GM08714 (cell line): Measurements from ENCODE around the gene NECAB3.

Experiments
- H3K4me3 ChIP-seq: fragments of 200-500 bp; sonication (Bioruptor generic); 2 replicates; pipeline ENCODE4 v1.5.1; 2014; ENCODE audit warnings: mild to moderate bottlenecking, low read length, inconsistent platforms
- ZNF274 ChIP-seq: IDR thresholded peaks from 2 replicates; pipeline ENCODE4 v1.6.1; 2012; ENCODE audit warnings: mild to moderate bottlenecking, low read depth, low read length

Gene NECAB3, protein sequence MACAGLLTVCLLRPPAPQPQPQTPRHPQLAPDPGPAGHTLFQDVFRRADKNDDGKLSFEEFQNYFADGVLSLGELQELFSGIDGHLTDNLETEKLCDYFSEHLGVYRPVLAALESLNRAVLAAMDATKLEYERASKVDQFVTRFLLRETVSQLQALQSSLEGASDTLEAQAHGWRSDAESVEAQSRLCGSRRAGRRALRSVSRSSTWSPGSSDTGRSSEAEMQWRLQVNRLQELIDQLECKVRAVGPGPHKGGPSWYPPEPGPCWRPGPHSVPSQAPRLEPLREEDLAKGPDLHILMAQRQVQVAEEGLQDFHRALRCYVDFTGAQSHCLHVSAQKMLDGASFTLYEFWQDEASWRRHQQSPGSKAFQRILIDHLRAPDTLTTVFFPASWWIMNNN

DNA sequence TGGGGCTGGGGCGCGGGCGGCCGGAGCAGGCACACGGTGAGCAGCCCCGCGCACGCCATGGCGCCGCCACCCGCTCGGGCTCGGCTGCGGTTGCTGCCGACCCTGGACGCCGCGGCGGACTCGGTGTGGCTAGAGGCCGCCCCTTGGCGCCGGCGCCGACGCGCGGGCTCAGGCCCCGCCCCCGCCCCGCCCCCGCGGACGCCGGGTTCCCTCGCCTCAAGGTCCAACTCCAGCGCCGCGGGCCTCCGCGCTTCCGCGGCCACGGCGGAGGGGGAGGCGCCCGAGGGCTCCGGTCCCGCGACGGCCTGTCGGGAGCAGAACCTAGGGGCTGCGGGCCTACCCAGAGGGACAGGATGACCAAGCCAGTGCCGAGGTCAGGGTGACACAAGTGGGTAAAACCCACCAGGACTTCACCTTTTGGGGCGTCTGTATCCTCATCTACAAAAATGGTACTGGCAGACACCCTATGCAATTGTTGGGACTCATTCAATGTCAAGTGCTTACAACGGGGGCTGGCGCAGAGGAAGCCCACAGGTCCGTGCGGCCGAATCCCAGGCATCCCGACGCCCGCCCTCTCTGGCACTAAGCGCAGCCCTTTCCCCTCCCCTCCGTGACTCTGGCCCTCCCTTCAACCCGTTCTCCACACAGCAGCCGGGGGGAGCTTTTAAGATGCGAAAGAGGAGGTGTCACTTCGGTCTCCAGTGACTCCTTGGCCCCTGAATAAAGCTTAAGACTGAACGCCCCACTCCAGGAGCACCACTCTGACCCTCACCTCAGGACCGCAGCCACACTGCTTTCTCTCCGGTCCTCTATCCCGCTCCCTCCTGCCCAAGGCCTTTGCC lies at the start of gene NECAB3:
NECAB3 (minus strand) TSS at position 135 of the 842 bp plus-strand sequence; CDS start at position 59, 76 bp downstream.
- H3K4me3 ChIP-seq: peak within 1 kb of the TSS; percentile 46; the same call in 1 of the 2 replicates
- no peak for TF ChIP-seq ZNF274

DNA sequence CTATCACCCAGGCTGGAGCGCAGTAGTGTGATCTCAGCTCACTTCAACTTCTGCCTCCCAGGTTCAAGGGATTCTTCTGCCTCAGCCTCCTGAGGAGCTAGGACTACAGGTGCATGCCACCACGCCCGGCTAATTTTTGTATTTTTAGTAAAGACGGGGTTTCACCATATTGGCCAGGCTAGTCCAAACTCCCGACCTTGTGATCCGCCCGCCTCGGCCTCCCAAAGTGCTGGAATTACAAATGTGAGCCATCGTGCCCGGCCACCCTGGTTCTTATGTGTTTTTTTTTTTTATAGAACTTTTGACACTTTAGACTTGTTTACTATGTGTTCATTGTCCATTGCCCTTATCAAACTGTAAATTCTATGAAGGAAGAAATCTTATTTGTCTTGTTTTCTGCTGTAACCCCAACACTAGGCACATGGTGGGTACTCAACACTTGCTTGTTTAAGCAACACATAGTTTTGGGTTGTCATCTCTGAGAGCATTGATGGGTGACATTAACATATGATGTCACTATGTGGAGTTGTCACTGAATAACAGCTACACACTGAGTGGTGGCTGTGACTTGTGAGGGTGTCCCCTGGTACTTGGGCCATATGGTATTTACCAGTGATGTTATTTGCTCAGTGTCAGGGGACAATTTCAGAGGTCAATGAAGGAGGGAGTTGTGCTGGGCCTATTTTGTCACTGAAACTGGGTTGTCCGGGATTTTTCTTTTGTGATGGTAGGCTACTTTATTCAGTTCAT lies 47.3 kb upstream of the NECAB3 start:
- H3K4me3 ChIP-seq: no peak overlapping the region
- TF ChIP-seq ZNF274: no peak

DNA sequence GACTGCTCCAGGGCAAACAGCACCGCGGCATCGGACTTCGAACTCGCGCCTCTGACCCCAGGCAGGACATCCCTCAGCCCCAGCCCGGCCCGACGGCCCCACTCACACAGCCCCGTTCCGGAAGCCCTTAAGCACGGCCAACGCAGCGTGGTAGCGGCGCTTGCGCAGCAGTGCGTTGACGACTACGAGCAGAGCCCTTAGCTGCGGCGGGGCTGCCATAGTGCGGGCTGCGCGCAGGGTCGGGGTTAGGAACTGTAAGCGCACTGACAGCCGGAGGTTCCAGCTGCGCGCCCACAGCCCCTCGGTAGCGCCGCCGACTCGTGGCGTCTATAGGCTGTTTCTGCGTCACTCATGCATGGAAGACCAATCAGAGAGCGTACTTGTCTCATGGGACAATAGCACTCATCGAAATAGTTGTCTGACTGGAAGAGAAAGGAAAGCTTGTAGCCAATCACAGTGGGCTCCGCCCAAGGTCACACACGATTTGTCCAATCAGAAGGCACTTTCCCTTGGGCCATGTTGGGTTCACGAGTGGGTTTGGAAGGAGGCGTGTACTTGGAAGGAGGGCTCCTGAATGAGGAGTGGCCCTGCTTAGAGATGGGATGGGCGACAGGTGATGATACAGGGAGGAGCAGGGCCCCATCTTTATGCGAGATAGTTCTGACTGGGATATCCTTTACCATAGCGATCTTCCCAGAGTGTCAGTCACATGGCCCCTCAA lies 45.9 kb upstream of the NECAB3 start, which contains the start of gene PXMP4:
PXMP4 (minus strand) TSS at position 322 of the 721 bp plus-strand sequence; CDS start at position 219, 103 bp downstream.
- TF ChIP-seq ZNF274: no peak
- H3K4me3 ChIP-seq: peak within 1 kb of the TSS; percentile 67; the same call in 1 of the 2 replicates

GRCh38 chr20:33719277-33719988 lies 45.2 kb upstream of the NECAB3 start:
- peak overlapping the region; percentile 67; the same call in 1 of the 2 replicates for H3K4me3 ChIP-seq
- no peak for TF ChIP-seq ZNF274

DNA sequence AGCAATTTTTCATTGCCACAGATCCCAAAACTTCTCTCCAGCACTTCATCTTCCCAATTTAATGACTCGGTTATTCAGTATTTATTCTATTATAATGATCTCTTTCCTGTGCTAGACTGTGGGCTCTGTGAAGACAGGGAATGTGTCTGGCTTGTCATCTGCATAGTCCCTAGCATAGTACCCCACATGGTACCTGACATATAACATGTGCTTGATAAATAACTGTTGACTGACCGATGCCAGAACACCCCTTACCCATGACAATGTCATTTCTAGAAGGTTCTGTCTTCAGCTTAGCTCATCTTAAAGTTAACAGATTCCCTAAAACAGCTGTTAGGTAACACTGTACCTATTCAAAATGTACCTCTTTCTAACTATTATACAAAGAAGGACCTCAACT lies 42.3 kb upstream of the NECAB3 start:
- TF ChIP-seq ZNF274: no peak
- H3K4me3 ChIP-seq: no peak overlapping the region

GRCh38 chr20:33713865-33714367 lies 39.7 kb upstream of the NECAB3 start:
- no peak for TF ChIP-seq ZNF274
- H3K4me3 ChIP-seq: no peak overlapping the region

DNA sequence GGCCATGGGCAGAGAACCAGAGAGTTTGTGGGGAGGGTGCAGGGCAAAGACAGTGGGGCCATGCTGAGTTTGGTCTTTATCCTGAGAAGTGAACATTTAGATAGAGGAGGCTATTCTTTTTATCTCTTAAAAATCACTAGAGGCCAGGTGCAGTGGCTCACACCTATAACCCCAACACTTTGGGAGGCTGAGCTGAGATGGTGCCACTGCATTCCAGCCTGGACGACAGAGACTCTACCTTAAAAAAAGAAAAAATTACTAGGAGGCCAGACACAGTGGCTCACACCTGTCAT lies 37.2 kb upstream of the NECAB3 start:
- H3K4me3 ChIP-seq: no peak overlapping the region
- no peak for TF ChIP-seq ZNF274

DNA sequence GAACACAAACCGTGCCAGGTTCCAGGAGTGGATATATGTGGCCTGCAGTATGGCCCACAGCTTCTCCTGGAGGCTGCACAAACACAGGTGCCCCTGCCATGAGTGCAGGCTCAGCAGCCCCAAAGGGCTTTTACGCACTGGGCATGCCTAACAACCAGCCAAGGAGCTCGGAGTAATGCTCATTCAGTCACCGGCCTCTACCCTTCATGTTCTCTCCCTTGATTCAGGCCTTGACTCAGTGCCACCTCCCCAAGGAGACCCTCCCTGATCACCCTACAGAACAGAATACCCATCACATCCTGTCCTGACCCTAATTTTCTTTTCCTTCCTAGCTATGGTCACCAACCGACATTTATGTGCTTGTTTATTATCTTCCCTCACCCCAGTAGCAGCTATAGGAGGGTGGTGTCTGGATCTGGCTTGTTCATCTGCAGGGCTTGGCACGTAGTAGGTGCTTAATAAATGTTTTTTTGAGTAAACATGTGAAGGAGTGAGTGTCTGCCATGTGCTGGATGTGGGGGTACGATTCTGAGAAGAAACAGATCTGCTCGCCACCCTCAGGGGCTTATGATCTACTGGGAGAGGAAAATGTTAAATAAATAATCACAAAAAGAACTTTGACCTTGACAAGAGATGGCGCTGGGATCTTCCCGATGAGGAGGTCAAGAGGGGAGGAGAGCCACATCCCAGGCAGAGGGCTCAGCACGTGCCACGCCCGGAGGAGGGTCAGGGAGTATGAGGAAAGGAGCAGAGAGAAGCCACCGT lies 36.6 kb upstream of the NECAB3 start:
- no peak overlapping the region for H3K4me3 ChIP-seq

GRCh38 chr20:33709905-33710541 lies 35.8 kb upstream of the NECAB3 start:
- H3K4me3 ChIP-seq: no peak overlapping the region
- TF ChIP-seq ZNF274: no peak

More for the DNA sequence above, 36.6 kb upstream of the NECAB3 start:
- TF ChIP-seq ZNF274: no peak

DNA sequence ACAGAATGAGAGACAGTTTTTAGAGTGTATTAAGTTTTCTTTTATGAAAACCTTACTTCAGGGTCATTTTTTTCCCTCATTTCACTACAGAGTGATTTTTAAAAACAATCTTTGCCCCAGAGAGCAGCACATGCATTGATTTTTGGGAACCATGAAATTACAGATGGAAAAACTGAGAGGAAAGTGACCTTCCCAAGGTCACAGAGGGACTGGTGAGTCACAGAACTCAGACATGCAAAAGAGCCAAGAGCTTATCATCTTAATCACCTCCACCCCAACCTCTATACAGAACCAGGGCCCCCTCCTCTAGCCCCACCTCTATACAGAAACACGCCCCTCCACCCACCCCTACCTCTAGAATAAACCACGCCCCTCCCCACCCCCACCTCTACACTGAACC lies 35.2 kb upstream of the NECAB3 start:
- no peak overlapping the region for H3K4me3 ChIP-seq
- no peak for TF ChIP-seq ZNF274

DNA sequence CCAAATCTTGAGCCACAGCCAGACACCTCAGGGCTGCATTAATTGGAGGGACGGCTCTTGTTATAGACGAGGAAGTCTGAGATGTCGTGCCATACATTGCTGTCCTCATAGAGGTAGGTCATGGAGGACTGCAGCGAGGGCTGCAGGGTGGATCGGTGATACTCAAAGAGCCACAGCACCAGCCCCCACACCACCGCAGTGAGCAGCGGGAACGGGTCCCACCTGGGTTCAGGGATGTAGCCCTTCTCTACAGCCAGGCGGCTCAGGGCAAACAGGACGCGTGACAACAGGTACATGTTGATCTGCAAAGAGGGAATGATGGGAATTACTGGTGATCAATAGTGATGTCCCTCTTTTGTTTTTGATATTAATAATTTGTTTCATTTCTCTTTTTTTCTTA lies 33.4 kb upstream of the NECAB3 start:
- H3K4me3 ChIP-seq: no peak overlapping the region
- TF ChIP-seq ZNF274: no peak
